ENCODE data around the gene ACER2.
"Not testable (repeated sequence)": the region's sequence is repeated elsewhere in the genome, so short reads cannot be mapped to it uniquely, and the experiment has no call there.

ACER2 gene

GRCh38 chr9:19409401-19410194, 789 bp downstream of the ACER2 start:
- DNase-seq: peak; percentile 44

- DNase-seq: no peak
These were observed 1.3 kb downstream of the ACER2 start for GRCh38 chr9:19410195-19410503.

- no peak for DNase-seq
These were observed 1.8 kb downstream of the ACER2 start for GRCh38 chr9:19410594-19410993.

GRCh38 chr9:19411316-19411715, 2.5 kb downstream of the ACER2 start:
- DNase-seq: no peak

GRCh38 chr9:19413456-19413855, 4.6 kb downstream of the ACER2 start:
- not testable (repeated sequence) for DNase-seq

- no peak for DNase-seq
These were observed 7.3 kb downstream of the ACER2 start for GRCh38 chr9:19416143-19416542.

- DNase-seq: no peak
These were observed 12.1 kb downstream of the ACER2 start for GRCh38 chr9:19420877-19421276.

- no peak for DNase-seq
These were observed 14.4 kb downstream of the ACER2 start for GRCh38 chr9:19423163-19423562.

- no peak for DNase-seq
These were observed 15.5 kb downstream of the ACER2 start for GRCh38 chr9:19424176-19424779.

GRCh38 chr9:19429595-19429994, 20.8 kb downstream of the ACER2 start:
- no peak for DNase-seq

GRCh38 chr9:19430201-19430760, 21.5 kb downstream of the ACER2 start:
- no peak for DNase-seq

- no peak for DNase-seq
These were observed 22.8 kb downstream of the ACER2 start for GRCh38 chr9:19431361-19432171.

GRCh38 chr9:19432473-19432872, 23.7 kb downstream of the ACER2 start:
- no peak for DNase-seq

GRCh38 chr9:19433729-19434128, 24.9 kb downstream of the ACER2 start:
- not testable (repeated sequence) for DNase-seq

GRCh38 chr9:19440376-19440775, 31.6 kb downstream of the ACER2 start:
- no peak for DNase-seq

GRCh38 chr9:19440823-19441580, 32.2 kb downstream of the ACER2 start:
- no peak for DNase-seq

- no peak for DNase-seq
These were observed 32.9 kb downstream of the ACER2 start for GRCh38 chr9:19441730-19442129.

GRCh38 chr9:19442240-19442639, 33.4 kb downstream of the ACER2 start:
- no peak for DNase-seq

- DNase-seq: no peak
These were observed 36.6 kb downstream of the ACER2 start for GRCh38 chr9:19445452-19445851.

GRCh38 chr9:19446361-19446861, 37.6 kb downstream of the ACER2 start:
- DNase-seq: no peak

GRCh38 chr9:19451240-19452087, 42.7 kb downstream of the ACER2 start:
- DNase-seq: no peak

GRCh38 chr9:19456426-19456825, 47.6 kb downstream of the ACER2 start:
- DNase-seq: peak; percentile 51
